Ascending aorta (tissue), 2 donors: ENCODE data around the gene PCGF1. TPM values are rescaled to one million over a fixed set of nuclear protein-coding genes. Genes with fewer than 3 reads are reported as not detected.

Experiments used
- DNase-seq, 2 donors: peaks; one replicate each; pipeline ENCODE4 v3.0.0-alpha.2; 2019; ENCODE audit warnings: low spot score in 2 of 2
- H3K27ac ChIP-seq, 2 donors: fragments of 200-600 bp; sonication (generic); one replicate each; pipeline ENCODE4 v1.5.1; 2016 to 2017; ENCODE audit warnings: mild to moderate bottlenecking in 1 of 2
- H3K27me3 ChIP-seq: fragments of 200-600 bp; sonication (generic); one replicate; pipeline ENCODE4 v1.5.1; 2017
- H3K36me3 ChIP-seq, 2 donors: fragments of 200-600 bp; sonication (generic); one replicate each; pipeline ENCODE4 v1.5.1; 2016
- H3K4me1 ChIP-seq, 2 donors: fragments of 200-600 bp; sonication (generic); one replicate each; pipeline ENCODE4 v1.5.1; 2016 to 2017; ENCODE audit warnings: mild to moderate bottlenecking in 1 of 2
- H3K4me3 ChIP-seq, 2 donors: fragments of 200-600 bp; sonication (generic); one replicate each; pipeline ENCODE4 v1.5.1; 2016 to 2017; ENCODE audit warnings: mild to moderate bottlenecking in 1 of 2
- H3K9me3 ChIP-seq, 2 donors: fragments of 200-600 bp; sonication (generic); one replicate each; pipeline ENCODE4 v1.5.1; 2016
- CTCF ChIP-seq, 3 experiments: fragments of 200-600 bp in 2 of 3; fragments of 450-650 bp in 1 of 3; sonication (generic) in 2 of 3; IDR thresholded peaks; one replicate each; pipeline ENCODE4 v1.5.1; 2016 to 2019; ENCODE audit warnings: antibody characterized with exemption in 3 of 3, mild to moderate bottlenecking in 1 of 3, moderate library complexity in 1 of 3
- intact Hi-C: fragments of 100-400 bp; cut with DNase I; formaldehyde crosslinking; loops from one replicate; pipeline ENCODE4 v1.15.1; 2023
- total RNA-seq: library from RNA; depleted of rRNA; stranded (reverse); fragments of >200 nt; gene quantifications from one replicate; pipeline ENCODE4 v1.1.0, GENCODE V29; 2016

Gene PCGF1
- total RNA-seq, result not detected

DNA sequence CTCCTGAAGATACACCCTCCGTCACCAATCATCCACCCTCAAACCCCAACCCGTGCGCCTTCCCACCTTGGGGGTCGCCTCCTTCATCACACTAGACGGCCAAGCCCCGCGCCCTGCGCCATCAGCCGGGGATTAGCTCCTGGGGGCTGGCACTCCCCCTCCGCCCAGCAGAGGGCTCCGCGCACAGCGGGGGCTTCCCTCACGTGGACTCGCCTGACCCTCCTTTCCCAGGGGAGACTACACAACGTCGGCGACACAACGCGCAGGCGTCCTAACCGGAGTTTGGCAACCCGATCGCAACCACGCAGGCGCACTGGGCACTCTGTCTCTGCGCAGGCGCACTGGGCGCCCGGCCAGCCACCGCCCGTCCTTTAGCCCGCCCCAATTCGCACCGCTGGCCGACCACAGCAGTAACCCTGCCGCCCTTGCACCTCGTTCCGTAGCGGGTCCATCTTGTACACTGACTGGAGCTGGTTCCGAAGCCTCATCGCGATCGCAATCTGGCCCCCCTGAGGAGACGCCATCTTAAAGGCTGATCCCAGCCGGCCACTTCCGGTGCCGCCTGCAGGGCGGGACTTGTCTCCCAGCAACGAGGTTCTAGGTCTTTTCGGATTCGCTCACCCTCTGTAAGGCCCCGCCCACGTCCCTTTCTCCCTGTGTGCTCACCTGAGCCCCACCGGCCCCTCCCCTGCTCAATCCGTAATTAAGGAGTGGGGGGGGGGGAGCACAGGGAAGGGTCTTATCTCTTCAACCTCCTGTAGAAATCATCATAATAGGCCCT is at the start of gene PCGF1:
TSS of gene PCGF1 (minus strand) at position 551 of the 781 bp plus-strand sequence. CDS start at position 524, 27 bp downstream.
- H3K9me3 ChIP-seq, result no peaks in the 10 kb centered on the region
- DNase-seq, result peak; percentile 97 to 99
- intact Hi-C loops, result loop anchor here (1.0 to 5.0 kb wide), 7 partner anchors 22 to 330 kb away; partner anchors contain the start of genes AUP1, DOK1, HTRA2 and INO80B
- no peaks in the 10 kb centered on the region for H3K27me3 ChIP-seq
- peak in 2 of 3 experiments; percentile 19 to 27 for TF ChIP-seq CTCF (IDR thresholded peaks at IDR 0.05)
- H3K4me3 ChIP-seq, result peak within 1 kb of the TSS; percentile 76 to 78
- peaks cover 3 to 24% of the 10 kb centered on the region in 2 donors for H3K4me1 ChIP-seq
- H3K36me3 ChIP-seq, result peaks cover 7 to 14% of the 10 kb centered on the region in 2 donors
- H3K27ac ChIP-seq, result peak within 1 kb of the TSS; percentile 99

DNA sequence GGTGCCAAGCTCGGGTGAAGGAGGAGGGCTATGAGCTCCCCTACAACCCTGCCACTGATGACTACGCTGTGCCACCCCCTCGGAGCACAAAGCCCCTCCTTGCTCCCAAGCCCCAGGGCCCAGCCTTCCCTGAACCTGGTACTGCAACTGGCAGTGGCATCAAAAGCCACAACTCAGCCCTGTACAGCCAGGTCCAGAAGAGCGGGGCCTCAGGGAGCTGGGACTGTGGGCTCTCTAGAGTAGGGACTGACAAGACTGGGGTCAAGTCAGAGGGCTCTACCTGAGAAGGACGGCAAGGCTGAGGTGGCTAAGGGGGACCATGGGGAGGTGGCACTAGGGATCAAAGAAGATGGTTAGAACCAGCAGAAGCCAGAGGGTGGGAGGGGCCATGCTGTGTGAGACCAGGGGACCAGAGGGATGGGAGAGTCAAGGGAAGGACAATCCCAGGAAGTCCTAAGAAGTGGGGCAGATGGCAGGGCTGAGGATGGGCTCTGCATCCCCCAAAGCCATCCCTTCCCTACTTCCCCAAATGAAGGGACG is 49.4 kb upstream of the PCGF1 start:
- no peak overlapping the region for H3K27ac ChIP-seq
- H3K4me1 ChIP-seq, result peaks cover 0 to 15% of the 10 kb centered on the region in 2 donors
- H3K9me3 ChIP-seq, result no peaks in the 10 kb centered on the region
- H3K27me3 ChIP-seq, result no peaks in the 10 kb centered on the region
- no peak overlapping the region for H3K4me3 ChIP-seq
- no peaks in the 10 kb centered on the region for H3K36me3 ChIP-seq
- no peak for DNase-seq
- intact Hi-C loops, result no loop called here
- no peak for TF ChIP-seq CTCF (IDR thresholded peaks at IDR 0.05)

DNA sequence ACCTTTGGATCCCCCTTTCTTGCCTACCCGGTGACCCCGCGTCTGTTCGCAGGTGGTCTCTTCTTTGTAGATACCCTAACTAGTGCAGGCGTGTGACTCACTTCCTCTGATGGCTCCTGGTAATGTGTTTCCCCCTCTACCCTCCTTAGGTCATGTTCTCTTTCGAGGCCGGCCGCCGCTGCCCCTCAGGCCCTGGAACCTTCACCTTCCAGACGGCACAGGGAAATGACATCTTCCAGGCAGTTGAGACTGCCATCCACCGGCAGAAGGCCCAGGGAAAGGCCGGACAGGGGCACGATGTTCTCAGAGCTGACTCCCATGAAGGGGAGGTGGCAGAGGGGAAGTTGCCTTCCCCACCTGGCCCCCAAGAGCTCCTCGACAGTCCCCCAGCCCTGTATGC is 48.7 kb upstream of the PCGF1 start:
- Histone ChIP-seq H3K9me3 (no peaks in the 10 kb centered on the region), H3K27me3 (no peaks in the 10 kb centered on the region), H3K36me3 (no peaks in the 10 kb centered on the region), H3K4me3 (no peak overlapping the region), H3K4me1 (peaks cover 0 to 15% of the 10 kb centered on the region in 2 donors), H3K27ac (peak overlapping the region in 1 of 2 donors; percentile 90)
- DNase-seq, result no peak
- TF ChIP-seq CTCF (IDR thresholded peaks at IDR 0.05), result no peak
- intact Hi-C loops, result no loop called here

- no peak for TF ChIP-seq CTCF (IDR thresholded peaks at IDR 0.05)
- H3K4me3 ChIP-seq, result peak overlapping the region; percentile 69 to 75
- H3K4me1 ChIP-seq, result peaks cover 0 to 15% of the 10 kb centered on the region in 2 donors
- no peaks in the 10 kb centered on the region for H3K27me3 ChIP-seq
- intact Hi-C loops, result loop anchor here (2.0 kb wide), 1 partner anchor 29 kb away; no protein-coding TSS in a partner anchor
- DNase-seq, result no peak
- H3K27ac ChIP-seq, result peak overlapping the region; percentile 90 to 94
- no peaks in the 10 kb centered on the region for H3K36me3 ChIP-seq
- no peaks in the 10 kb centered on the region for H3K9me3 ChIP-seq
Measured at GRCh38 chr2:74555610-74556103, 48.2 kb upstream of the PCGF1 start.

DNA sequence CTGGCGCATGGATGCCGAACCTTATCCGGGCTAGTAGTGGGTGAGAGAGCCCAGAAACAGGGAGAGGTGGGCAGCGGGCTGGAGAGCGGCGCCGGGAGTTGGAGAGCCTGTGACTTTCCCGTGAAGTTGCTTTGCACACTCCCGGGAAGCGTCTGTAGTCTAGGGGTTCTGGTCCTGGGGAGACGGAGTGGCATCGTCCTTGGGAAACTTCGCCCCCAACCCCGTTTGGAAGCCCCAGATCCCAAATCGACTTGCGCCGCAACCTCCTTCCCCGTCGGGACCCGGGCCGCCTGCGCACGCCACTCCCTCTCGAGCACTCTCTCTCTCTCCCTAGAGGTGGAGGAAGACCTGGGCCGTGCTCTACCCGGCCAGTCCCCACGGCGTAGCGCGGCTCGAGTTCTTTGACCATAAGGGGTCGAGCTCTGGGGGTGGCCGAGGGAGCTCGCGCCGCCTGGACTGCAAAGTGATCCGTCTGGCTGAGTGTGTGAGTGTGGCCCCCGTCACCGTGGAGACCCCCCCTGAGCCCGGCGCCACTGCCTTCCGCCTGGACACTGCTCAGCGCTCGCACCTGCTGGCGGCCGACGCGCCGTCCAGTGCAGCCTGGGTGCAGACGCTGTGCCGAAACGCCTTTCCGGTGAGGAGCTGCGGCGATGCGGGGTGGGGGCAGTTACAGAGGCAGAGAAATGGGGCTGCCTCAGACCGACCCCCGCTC is 47.5 kb upstream of the PCGF1 start:
- peaks cover 0 to 15% of the 10 kb centered on the region in 2 donors for H3K4me1 ChIP-seq
- peak overlapping the region; percentile 90 to 94 for H3K27ac ChIP-seq
- no peaks in the 10 kb centered on the region for H3K9me3 ChIP-seq
- no peaks in the 10 kb centered on the region for H3K36me3 ChIP-seq
- intact Hi-C loops, result loop anchor here (1.0 to 2.0 kb wide), 4 partner anchors 26 to 72 kb away; partner anchors contain the start of genes AUP1, HTRA2, PCGF1 and TTC31
- peak in 1 of 2 donors; percentile 76 for DNase-seq
- no peak for TF ChIP-seq CTCF (IDR thresholded peaks at IDR 0.05)
- H3K4me3 ChIP-seq, result peak overlapping the region; percentile 69 to 75
- no peaks in the 10 kb centered on the region for H3K27me3 ChIP-seq
